ENCODE results near the gene CHSY1.

Gene CHSY1

GRCh38 chr15:101173233-101174119 lies 78.4 kb downstream of the CHSY1 start:
- in situ Hi-C loops (cut with HindIII; ENCODE audit: low sequenced_read_pairs): no loop called here

- in situ Hi-C loops (cut with HindIII; ENCODE audit: low sequenced_read_pairs): no loop called here
Measured at GRCh38 chr15:101172501-101173071, 79.3 kb downstream of the CHSY1 start.

- in situ Hi-C loops (cut with HindIII; ENCODE audit: low sequenced_read_pairs): no loop called here
Measured at GRCh38 chr15:101171954-101172353, 79.9 kb downstream of the CHSY1 start.

GRCh38 chr15:101170568-101171350 lies 81.1 kb downstream of the CHSY1 start:
- in situ Hi-C loops (cut with HindIII; ENCODE audit: low sequenced_read_pairs): no loop called here

GRCh38 chr15:101169495-101170071 lies 82.3 kb downstream of the CHSY1 start:
- in situ Hi-C loops (cut with HindIII; ENCODE audit: low sequenced_read_pairs): no loop called here

GRCh38 chr15:101168898-101169494 lies 82.9 kb downstream of the CHSY1 start:
- in situ Hi-C loops (cut with HindIII; ENCODE audit: low sequenced_read_pairs): no loop called here

GRCh38 chr15:101168463-101168824 lies 83.4 kb downstream of the CHSY1 start:
- in situ Hi-C loops (cut with HindIII; ENCODE audit: low sequenced_read_pairs): no loop called here

- in situ Hi-C loops (cut with HindIII; ENCODE audit: low sequenced_read_pairs): no loop called here
Measured at GRCh38 chr15:101167753-101168462, 83.9 kb downstream of the CHSY1 start.

- in situ Hi-C loops (cut with HindIII; ENCODE audit: low sequenced_read_pairs): no loop called here
Measured at GRCh38 chr15:101167411-101167752, 84.5 kb downstream of the CHSY1 start.

GRCh38 chr15:101165905-101166471 lies 85.9 kb downstream of the CHSY1 start:
- in situ Hi-C loops (cut with HindIII; ENCODE audit: low sequenced_read_pairs): no loop called here

GRCh38 chr15:101162701-101163483 lies 89.0 kb downstream of the CHSY1 start:
- in situ Hi-C loops (cut with HindIII; ENCODE audit: low sequenced_read_pairs): no loop called here

- in situ Hi-C loops (cut with HindIII; ENCODE audit: low sequenced_read_pairs): no loop called here
Measured at GRCh38 chr15:101161656-101162055, 90.2 kb downstream of the CHSY1 start.

- in situ Hi-C loops (cut with HindIII; ENCODE audit: low sequenced_read_pairs): loop anchor here (5.0 kb wide), 1 partner anchor 47 kb away; no protein-coding TSS in a partner anchor
Measured at GRCh38 chr15:101159936-101160815, 91.7 kb downstream of the CHSY1 start.

GRCh38 chr15:101159096-101159935 lies 92.5 kb downstream of the CHSY1 start:
- in situ Hi-C loops (cut with HindIII; ENCODE audit: low sequenced_read_pairs): loop anchor here (5.0 kb wide), 1 partner anchor 48 kb away; no protein-coding TSS in a partner anchor

- in situ Hi-C loops (cut with HindIII; ENCODE audit: low sequenced_read_pairs): loop anchor here (5.0 kb wide), 1 partner anchor 49 kb away; no protein-coding TSS in a partner anchor
Measured at GRCh38 chr15:101158166-101159095, 93.4 kb downstream of the CHSY1 start.

- in situ Hi-C loops (cut with HindIII; ENCODE audit: low sequenced_read_pairs): loop anchor here (5.0 kb wide), 1 partner anchor 50 kb away; no protein-coding TSS in a partner anchor
Measured at GRCh38 chr15:101157721-101158120, 94.1 kb downstream of the CHSY1 start.
